Activated B cell treated with CpG ODN at 0.5 μM for 24 hours (primary cell): ENCODE measurements around the gene ELAVL4. TPM values are rescaled to one million over a fixed set of nuclear protein-coding genes. Genes with fewer than 3 reads are reported as not detected.

ENCODE experiments used
- ATAC-seq: fragments of 200-7000 bp; cut with Tn5 transposase; one replicate; pipeline ENCODE4 v1.10.0; 2021; ENCODE audit warnings: low read depth, mild to moderate bottlenecking, moderate library complexity
- CTCF ChIA-PET: fragments of 350-600 bp; sonication (Branson Sonifier 250); formaldehyde crosslinking; loops from one replicate; lab custom pipeline; 2021; ENCODE audit warnings: antibody characterized with exemption; lab: Charles Lee
- POLR2A ChIA-PET: fragments of 350-600 bp; sonication (Branson Sonifier 250); formaldehyde crosslinking; loops from one replicate; lab custom pipeline; 2021; ENCODE audit warnings: antibody characterized with exemption; lab: Charles Lee
- DNase-seq: peaks from one replicate; pipeline ENCODE4 v3.0.0; 2022
- H3K27ac Mint-ChIP-seq: one replicate; pipeline ENCODE4 v1.8.0; 2020; ENCODE audit warnings: mixed read lengths
- H3K27me3 Mint-ChIP-seq: one replicate; pipeline ENCODE4 v1.8.0; 2021; ENCODE audit warnings: mixed read lengths
- H3K36me3 Mint-ChIP-seq: one replicate; pipeline ENCODE4 v1.8.0; 2021; ENCODE audit warnings: low read depth, mixed read lengths
- H3K4me1 Mint-ChIP-seq: one replicate; pipeline ENCODE4 v1.8.0; 2021; ENCODE audit warnings: mixed read lengths
- H3K4me3 Mint-ChIP-seq: one replicate; pipeline ENCODE4 v1.8.0; 2020; ENCODE audit warnings: mild to moderate bottlenecking, mixed read lengths
- H3K9me3 Mint-ChIP-seq: one replicate; pipeline ENCODE4 v1.8.0; 2020; ENCODE audit warnings: mixed read lengths
- intact Hi-C: fragments of 100-400 bp; cut with micrococcal nuclease; formaldehyde crosslinking; loops from one replicate; pipeline ENCODE4 v1.15.1; 2024
- total RNA-seq: library from RNA; stranded (reverse); gene quantifications from 2 replicates; pipeline ENCODE4 v1.2.3, GENCODE V29; 2022
- TF ChIP-seq, protein P1 (sequence below): fragments of 200-600 bp; IDR thresholded peaks from one replicate; pipeline ENCODE4 v1.8.0; 2022; ENCODE audit warnings: antibody characterized with exemption, mild to moderate bottlenecking

The ELAVL4 gene
- total RNA-seq, 1 donor from 2014 or later = not detected

DNA sequence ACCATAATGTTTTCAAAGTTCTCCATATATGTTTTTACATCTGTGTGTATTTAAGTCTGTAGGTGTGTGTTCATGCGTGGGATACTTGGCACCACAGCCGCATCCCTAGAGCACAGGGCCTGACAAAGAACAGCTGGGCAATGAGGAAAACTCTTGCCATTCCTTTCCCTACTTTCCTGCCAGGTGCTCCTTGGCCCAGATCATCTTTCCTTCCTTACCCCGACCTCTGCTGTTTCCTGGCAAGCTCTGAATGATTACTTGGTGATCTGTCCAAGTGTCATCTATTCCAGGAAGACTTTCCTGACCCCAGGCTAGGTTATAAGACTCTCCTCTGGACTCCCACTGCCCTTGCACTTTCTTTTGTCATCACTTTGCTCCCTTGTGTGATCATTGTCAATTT lies 123.6 kb downstream of the ELAVL4 start:
- H3K27ac Mint-ChIP-seq = no peak overlapping the region
- H3K4me1 Mint-ChIP-seq = no peaks in the 10 kb centered on the region
- ChIA-PET CTCF (no interaction called here), POLR2A (no interaction called here)
- ATAC-seq (no peak), DNase-seq (no peak)
- peaks cover 7% of the 10 kb centered on the region for H3K9me3 Mint-ChIP-seq
- H3K4me3 Mint-ChIP-seq = no peak overlapping the region
- intact Hi-C loops = no loop called here
- no peaks in the 10 kb centered on the region for H3K27me3 Mint-ChIP-seq
- no peaks in the 10 kb centered on the region for H3K36me3 Mint-ChIP-seq
- TF ChIP-seq, protein P1, sequence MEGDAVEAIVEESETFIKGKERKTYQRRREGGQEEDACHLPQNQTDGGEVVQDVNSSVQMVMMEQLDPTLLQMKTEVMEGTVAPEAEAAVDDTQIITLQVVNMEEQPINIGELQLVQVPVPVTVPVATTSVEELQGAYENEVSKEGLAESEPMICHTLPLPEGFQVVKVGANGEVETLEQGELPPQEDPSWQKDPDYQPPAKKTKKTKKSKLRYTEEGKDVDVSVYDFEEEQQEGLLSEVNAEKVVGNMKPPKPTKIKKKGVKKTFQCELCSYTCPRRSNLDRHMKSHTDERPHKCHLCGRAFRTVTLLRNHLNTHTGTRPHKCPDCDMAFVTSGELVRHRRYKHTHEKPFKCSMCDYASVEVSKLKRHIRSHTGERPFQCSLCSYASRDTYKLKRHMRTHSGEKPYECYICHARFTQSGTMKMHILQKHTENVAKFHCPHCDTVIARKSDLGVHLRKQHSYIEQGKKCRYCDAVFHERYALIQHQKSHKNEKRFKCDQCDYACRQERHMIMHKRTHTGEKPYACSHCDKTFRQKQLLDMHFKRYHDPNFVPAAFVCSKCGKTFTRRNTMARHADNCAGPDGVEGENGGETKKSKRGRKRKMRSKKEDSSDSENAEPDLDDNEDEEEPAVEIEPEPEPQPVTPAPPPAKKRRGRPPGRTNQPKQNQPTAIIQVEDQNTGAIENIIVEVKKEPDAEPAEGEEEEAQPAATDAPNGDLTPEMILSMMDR = no peak

DNA sequence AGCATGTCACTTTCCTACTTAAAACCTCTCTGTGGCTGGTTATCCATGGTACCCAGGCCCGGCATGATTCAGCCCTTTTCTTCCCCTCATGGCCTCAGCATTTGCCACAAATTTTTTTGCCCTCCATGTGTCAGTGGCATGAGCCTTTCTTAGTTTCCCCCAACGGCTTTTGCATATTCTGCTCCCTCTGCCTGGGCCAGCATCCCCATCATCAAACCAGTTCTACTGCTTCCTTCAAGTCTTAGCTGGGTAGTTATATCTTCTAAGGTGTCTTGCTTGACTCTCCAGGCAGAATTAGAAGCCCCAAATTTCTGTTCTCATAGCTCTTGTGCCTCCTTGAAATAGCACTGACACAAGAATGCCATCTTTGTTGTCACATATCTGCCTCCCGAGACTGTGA lies 127.9 kb downstream of the ELAVL4 start:
- no peak for ATAC-seq
- intact Hi-C loops = no loop called here
- Mint-ChIP-seq H3K4me3 (no peak overlapping the region), H3K9me3 (peaks cover 9% of the 10 kb centered on the region), H3K27me3 (no peaks in the 10 kb centered on the region), H3K36me3 (no peaks in the 10 kb centered on the region), H3K4me1 (no peaks in the 10 kb centered on the region), H3K27ac (no peak overlapping the region)
- ChIA-PET CTCF (no interaction called here), POLR2A (no interaction called here)
- no peak for DNase-seq
- TF ChIP-seq, protein P1 = no peak

DNA sequence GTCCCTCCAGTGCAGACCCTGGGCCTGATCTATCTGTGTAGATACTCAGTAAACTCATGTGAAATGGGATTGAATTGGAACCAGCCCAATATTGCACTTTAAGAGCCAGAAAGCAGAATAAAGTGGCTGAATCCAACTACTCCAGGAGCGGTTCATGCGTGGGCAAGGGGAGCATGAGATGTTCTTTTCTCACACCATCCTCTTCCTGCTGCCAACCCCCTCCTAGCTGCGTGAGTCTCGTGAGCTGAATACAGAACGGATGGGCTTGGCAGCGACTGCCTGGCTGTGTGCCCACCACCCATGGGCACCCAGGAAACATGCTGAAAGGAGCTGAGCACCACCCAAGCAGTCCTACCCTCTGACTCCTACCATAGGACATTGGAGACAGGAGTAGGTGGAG lies 128.3 kb downstream of the ELAVL4 start:
- Mint-ChIP-seq H3K4me1 (no peaks in the 10 kb centered on the region), H3K27ac (no peak overlapping the region), H3K36me3 (no peaks in the 10 kb centered on the region), H3K4me3 (no peak overlapping the region), H3K9me3 (peaks cover 9% of the 10 kb centered on the region), H3K27me3 (peaks cover under 1% of the 10 kb centered on the region)
- DNase-seq = no peak
- no peak for ATAC-seq
- intact Hi-C loops = no loop called here
- ChIA-PET POLR2A (no interaction called here), CTCF (no interaction called here)
- TF ChIP-seq, protein P1 = no peak

DNA sequence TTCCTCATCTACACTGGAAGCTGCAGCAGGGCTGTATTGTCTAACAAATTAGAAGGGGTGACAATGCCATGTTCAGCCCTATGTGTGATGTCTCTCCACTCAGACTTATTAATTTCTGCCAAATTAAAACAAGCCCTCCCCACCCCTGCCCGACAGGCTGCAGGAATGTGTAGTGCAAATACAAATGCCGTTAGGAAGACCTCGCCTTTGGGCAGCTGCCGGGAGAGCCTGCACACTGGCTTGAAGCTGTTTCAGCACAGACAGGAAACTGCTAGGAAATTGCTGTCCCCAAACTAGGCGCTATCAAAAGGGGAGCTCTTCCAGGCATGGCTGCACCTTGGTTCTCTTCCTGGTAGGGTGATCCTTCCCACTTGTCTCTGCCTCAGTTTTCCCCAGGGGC lies 135.2 kb downstream of the ELAVL4 start:
- H3K4me1 Mint-ChIP-seq = no peaks in the 10 kb centered on the region
- TF ChIP-seq, protein P1 = no peak
- intact Hi-C loops = no loop called here
- H3K36me3 Mint-ChIP-seq = no peaks in the 10 kb centered on the region
- no peak overlapping the region for H3K4me3 Mint-ChIP-seq
- H3K9me3 Mint-ChIP-seq = peaks cover 2% of the 10 kb centered on the region
- ATAC-seq (no peak), DNase-seq (no peak)
- CTCF ChIA-PET = no interaction called here
- POLR2A ChIA-PET = no interaction called here
- H3K27ac Mint-ChIP-seq = no peak overlapping the region
- peaks cover 7% of the 10 kb centered on the region for H3K27me3 Mint-ChIP-seq

DNA sequence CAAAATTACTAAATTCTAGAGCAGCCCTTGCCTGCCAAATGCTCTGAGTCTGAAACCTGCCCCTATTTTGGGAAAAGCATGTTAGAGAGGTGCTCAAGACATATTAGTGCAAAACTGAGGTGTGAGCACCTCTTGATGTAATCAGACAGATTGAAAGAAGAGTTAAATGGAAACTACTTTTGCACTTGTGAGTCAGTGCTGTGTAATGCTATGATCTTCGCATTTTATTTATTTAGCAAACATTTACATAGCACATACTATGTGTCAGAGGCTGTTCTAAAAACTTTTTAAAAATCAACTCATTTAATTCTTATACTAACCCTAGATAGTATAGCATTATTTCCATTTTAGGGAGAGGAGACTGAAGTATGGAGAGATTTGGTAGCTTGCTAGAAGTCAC lies 138.1 kb downstream of the ELAVL4 start:
- DNase-seq (no peak), ATAC-seq (no peak)
- Mint-ChIP-seq H3K27ac (no peak overlapping the region), H3K9me3 (no peaks in the 10 kb centered on the region), H3K4me3 (no peak overlapping the region), H3K36me3 (no peaks in the 10 kb centered on the region), H3K4me1 (peaks cover 19% of the 10 kb centered on the region), H3K27me3 (peaks cover 7% of the 10 kb centered on the region)
- TF ChIP-seq, protein P1 = no peak
- intact Hi-C loops = no loop called here
- ChIA-PET CTCF (no interaction called here), POLR2A (no interaction called here)
